ENCODE measurements around the gene CERS1.
"Not testable (repeated sequence)": the region's sequence is repeated elsewhere in the genome, so short reads cannot be mapped to it uniquely, and the experiment has no call there.

CERS1 gene

DNA sequence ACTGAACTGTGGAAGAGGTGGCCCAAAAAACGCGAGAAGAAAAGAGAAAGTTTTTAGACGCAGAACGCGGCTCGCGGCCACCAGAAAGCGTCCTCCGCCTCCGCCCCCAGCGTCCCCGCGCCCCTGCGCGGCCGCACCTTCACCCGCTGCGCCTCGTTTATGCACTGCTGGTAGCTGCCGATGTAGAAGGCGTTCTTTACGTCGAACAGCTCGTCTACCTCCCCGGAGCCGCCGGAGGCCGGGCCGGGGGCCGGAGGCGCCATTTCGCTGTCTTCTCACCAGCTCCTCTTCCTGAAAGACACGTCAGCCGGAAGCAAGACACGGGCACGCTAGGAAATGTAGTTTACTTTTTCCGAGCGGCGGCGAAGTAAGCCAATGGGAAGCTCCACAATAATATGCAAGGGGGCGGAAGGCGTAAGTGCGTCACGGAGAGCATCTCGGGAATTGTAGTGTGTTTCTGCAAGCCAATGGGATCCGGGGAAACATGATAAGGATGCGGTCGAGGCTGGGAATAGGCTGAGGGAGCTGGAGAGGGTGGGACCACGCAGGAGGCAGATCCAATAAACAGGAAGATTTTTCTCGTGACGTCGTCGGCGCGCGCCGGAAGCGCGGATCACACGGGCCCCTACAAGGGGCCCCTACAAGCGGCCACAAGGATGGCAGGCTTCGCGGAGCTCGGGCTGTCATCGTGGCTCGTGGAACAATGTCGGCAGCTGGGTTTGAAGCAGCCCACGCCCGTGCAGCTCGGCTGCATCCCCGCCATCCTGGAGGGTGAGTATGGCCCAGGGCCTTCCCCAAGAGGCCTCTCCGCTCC is 23.3 kb upstream of the CERS1 start, which contains the start of the genes COPE and DDX49:
Gene COPE, minus strand, starts transcription at position 302 of the 814 bp plus-strand sequence. Its CDS starts 39 bp downstream, at position 263.
Gene DDX49, plus strand, starts transcription at position 630 of the 814 bp plus-strand sequence. Its CDS starts 27 bp downstream, at position 657.
- DNase-seq, result peak; percentile 96

DNA sequence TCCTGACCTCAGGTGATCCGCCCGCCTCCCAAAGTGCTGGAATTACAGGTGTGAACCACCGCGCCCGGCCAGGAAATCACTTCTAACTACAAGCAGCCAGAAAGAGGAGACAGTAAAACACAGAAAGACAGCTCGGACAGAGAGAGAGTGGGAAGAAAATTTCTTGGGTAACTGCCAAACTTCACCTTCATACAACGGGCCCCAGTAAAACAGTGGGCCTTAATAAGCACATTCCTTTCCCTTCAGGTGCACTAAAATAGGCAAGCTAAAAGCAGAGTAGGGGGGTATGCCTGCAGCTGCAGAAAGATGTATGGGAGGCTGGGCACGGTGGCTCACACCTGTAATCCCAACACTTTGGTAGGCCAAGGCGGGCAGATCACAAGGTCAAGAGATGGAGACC is 21.6 kb upstream of the CERS1 start:
- not testable (repeated sequence) for DNase-seq

DNA sequence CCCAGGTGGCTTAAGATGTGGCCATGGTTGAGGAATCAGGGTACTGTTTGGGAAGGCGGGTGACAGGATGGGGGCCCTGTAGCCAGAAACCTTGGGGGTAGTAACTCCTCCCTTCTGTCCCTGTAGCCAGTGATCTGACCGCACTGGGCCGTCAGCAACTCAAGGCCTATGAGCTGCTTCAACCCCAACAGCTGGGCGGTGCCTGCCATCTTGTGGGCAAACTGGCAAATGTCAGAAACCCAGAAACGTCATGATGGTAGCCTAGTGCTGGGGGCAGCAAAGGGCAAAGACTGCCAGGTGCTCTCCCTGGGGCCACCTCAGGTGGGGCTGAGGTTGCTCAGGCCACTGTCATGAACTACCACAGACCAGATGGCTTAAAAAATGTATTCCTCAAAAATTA is 19.7 kb upstream of the CERS1 start:
- DNase-seq, result no peak

DNA sequence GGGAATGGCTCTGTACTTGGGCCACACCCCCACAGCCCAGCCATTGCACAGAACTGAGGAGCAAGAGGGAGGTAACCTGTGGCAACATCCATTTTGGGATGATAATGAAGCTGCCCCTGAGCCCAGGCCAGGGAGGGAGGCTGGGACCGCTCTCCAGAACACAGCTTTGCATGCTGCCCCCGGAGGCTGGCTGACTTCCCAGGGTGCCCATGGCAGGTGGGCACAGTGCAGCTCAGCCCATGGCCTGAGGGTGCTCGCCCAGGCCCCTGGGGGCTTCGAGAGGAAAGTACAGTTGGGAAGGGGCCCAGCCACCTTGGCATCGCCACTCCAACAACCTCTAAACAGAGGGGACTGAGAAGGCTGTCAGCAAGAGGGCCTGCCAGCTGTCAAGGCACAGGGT is 17.5 kb upstream of the CERS1 start:
- no peak for DNase-seq

DNA sequence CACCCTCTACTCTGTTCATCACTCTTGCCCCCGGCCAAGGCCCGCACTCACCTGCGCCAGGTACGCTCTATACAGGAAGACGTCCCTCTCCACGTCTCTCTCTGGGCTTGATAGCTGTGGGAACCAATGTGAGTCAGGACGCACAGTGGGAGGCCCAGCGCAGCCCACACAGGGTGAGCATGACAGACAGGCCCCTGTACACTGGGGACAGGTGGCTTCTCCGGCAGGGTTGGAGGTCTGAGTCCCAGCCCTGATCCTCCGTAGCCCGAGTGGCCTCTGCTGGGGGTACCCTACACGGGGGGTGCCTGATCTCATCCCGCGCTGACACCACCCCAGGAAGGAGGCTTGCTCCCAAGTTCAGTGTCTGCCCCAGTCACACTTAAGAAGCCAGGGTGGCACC is 17.0 kb upstream of the CERS1 start:
- no peak for DNase-seq

DNA sequence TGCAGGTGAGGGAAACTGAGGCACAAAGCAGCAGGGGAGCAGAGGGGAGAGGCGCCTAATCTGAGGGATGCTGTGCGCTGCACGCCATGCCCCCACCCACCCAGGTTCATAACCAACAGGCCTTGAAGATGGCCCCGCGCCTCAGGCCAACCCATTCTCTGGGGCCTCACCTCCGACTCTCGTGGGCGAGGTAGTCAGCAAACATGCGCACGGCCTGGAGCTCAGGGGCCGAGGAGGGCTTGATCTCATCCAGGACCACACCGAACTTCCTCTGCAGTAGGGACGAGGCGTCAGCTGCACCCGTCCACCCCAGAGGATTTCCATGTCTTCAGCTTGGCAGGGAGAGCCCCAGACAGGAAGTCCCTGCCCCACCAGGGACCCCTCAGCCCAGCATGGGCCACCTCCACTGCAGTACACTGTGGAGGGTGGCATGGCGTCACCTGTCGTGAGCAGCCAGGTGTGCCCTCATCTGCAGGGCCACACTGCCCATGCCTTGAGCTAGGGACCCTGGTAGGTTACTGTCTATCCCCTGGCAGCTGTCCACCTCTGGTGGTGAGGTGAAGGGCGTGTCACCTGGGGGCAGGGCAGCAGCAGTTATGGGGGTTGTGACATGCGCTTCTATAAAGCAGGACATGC is 15.0 kb upstream of the CERS1 start:
- DNase-seq, result no peak

DNA sequence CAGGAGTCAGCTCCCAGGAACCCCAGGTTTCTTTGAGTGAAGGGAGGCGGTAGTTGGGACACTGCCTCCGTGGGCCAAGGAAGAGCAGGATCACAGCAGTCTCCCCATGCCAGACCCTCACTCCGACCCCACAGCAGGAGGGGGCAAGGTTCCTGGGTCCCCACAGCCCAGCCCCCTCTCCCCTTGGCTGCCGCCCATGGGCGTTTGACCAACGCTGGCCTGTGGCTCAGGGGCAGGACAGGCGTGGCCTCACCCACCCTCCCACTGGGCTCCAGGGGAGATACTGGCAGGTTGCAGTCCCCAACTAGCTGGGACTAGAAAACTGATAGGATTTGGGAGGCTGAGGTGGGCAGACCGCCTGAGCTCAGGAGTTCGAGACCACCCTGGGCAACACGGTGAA is 14.1 kb upstream of the CERS1 start:
- no peak for DNase-seq

DNA sequence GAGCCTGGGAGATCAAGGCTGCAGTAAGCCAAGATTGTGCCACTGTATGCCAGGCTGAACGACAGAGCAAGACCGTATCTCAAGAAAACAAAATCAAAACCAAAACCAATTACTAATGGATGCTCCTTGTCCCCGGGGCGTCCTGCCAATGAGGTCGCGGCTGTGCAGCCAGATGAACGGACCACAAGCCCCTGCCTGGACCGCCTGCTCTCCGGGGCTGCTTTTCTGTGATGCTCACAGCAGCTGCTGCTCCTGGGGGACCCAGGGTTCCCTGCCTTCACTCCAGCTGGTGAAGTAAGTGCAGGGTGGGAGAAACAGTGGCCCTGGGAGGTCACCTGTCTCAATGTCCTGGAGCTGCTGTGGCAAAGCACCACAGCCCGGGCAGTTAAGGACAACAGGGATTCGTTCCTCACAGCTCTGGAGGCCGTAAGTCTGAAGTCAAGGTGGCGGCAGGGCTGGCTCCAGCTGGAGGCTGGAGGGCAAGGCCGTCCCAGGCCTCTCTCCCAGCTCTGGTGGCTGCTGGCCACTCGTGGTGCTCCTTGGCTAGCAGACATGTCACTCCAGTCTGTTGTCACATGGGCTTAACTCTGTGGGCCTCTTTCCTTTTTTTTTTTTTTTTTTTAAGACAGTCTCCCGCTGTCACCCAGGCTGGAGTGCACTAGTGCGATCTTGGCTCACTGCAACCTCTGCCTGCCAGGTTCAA is 13.1 kb upstream of the CERS1 start:
- no peak for DNase-seq

DNA sequence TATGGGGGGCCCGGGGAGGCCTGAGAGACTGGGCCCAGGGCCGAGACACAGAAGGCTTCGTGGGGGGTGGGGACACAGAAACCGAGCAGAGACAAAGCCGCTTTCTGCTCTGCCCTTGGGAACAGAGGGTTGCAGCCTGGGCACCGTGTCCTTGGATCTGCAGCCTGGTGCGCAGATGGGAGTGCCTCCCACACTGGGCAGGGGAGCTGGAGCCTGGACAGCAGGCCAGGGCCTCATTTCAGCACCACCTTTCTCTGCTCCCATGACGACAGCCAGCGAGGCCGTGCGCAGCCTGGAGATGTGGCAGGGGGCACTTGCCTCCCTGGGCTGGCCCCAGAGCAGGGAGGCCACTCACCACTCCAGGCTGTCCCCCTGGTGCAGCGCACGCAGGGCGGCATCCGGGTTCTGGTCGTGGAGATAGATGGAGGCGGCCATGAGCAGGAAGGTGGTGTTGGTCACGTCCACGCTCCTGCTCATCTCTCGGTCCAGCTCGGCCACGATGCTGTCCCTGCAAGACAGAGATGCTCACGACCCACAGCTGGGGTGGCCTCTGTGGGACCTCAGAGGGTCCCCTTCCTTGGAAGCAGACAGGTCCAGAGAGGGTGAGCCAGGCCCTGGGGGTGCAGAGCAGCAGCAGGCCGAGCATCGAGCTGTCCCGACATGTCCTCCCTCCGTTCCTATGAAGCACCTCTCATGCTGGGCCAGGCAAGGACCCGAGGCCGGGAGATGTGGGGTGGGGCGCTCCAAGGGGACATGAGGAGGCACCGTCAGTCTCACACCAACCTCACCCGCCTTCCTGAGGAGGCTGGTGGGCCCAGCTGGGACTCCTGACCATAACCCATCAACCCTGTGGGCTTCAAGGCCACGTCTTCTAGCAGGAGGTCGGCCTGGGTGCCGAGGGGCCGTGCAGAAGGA is 10.9 kb upstream of the CERS1 start:
- DNase-seq, result no peak

DNA sequence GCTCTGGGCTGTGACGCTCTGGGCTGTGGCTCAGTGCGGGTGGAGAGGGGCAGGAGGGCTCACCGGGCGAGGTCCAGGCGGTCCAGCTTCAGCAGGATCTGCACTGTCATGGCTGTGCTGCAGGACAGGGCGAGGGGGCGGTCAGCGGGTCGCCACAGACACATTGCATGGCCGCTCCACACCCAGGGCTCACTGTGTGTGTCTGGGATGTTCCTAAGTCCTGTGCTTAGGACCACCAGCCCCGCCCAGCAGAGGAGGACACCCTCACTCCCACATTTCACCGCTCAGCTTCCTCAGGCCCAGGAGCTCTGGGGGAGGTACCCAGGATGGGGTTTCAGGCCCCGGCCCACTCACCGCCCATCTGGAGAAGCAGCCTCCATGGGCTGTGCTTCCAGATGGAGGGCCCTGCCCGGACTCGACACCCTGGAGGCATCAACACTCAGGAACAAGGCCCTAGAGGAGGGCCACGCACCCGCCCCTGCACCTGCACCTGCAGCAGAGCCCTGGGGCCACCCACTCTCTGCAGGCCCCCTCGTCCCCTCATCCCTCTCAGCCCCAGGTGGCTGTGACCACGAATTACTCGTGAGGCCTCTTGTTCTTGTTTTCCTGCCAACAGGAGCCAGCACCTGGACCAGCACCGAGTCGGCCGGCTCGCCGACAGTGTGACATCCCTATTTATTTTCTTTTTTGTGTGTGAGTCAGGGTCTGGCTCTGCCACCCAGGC is 9.7 kb upstream of the CERS1 start:
- no peak for DNase-seq

DNA sequence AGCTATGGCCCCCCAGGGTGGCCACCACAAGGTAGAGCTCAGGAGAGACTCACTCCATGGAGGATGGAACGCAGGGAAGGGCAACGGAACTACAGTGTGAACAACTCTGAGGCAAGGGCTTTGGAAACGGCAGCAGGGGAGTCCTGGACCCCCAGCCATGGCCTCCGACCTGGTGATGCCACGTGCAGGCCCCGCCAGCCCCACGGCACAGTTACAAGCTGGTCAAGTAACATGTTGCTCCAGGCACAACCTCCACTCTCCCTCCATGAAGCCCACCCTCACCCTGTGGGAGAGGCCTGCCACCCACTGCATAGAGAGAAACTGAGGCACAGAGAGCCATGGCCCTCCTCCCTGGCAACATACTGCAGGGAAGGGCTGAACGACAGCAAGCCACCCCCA is 9.1 kb upstream of the CERS1 start:
- DNase-seq, result no peak

DNA sequence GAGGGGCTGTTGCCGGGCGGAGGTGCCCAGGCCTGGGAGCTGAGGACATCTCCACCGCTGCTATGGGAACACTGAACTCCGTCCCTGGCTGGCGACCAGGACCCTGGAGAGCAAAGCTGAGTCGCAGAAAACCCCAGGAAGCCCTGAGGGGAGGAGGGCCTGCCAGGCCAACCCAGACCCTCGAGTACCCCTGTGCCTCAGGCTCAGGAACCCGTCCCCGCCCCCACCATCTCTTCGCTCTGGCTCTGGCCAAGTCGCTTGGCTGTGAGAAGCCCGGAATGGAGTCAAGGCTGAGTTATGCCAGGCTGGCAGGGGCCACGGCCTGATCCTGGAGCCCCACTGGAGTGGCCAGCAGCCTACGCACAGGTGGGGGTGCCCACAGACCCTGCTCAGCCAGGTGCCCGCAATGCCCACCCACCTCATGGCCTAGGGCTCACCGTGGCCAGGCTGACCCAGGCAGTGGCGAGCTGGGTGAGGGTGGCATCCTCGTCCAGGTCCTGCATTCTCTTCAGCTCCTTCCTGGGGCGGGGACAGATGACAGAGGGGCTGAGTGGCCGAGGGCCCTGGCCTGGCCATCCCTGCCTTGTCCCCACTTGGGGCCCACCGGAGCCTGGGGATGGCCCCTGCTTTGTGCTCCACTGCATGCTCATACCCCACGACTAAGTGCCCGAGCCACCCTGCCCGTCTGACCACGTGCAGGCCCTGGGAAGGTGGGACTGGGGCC is 8.5 kb upstream of the CERS1 start:
- DNase-seq, result no peak

DNA sequence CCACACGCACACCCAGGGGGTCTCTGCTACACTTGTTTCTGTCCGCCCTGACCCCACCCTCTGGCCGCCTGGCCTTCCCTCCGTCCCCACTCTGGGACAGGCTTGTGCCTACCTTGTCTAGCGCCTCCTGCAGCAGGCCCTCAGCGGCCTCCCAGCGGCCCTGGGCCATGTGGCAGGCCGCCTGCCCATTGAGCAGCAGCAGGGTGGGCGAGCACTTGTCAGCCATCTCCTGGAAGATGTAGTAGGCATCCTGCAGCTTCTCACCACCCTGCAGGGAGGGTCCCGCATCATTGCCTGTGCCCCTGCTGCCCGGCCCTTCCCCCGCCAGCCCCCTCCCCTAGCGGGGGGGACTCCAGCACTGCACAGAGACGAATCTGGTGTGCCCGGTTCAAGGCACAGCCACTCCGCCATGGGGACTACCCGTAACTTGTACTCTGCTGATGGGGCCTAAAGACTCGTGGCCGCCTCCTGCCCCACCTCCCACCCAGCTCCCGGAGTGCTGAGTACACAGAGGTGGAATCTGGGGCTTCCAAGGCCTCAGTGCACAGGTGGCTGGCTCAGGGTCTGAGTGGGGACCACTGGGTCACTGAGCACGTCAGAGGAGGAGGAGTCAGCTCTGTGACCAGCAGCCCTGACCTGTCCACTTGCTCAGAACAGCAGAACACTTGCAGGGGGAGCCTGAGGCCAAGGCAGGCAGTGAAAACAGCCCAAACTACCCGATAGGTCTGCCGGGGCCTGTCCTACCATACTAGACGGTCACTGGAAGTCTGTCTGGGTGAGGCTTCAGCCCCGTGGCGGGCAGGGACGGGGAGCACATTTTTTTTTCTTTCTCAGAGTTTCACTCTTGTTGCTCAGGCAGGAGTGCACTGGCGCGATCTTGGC is 7.4 kb upstream of the CERS1 start:
- DNase-seq, result no peak

DNA sequence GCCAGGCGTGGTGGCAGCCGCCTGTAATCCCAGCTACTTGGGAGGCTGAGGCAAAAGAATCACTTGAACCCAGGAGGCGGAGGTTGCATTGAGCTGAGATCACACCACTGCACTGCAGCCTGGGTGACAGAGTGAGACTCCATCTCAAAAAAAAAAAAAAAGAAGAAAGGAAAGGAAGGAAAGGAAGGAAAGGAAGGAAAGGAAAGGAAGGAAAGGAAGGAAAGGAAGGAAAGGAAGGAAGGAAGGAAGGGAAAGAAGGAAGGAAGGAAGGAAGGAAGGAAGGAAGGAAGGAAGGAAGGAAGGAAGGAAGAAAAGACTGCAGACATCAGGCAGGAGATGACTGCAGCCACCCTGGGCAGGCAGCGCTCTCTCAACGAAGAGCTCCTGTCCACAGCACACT is 6.6 kb upstream of the CERS1 start:
- not testable (repeated sequence) for DNase-seq

DNA sequence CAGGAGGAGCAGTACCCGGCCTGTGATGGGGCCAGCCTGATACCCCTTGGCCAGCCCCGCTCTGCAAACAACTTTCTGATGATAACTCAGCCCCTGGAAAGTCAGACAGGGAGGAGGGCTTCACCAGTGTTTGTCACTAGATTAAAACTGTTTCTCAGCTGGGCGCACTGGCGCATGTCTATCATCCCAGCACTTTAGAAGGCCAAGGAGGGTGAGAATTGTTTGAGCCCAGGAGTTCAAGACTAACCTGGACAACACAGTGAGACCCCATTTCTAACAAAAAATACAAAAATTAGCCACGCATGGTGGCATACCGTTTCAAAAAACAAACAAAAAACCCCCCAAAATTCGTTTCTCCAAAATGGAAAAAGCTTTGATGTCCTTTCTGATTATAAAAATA is 5.5 kb upstream of the CERS1 start:
- no peak for DNase-seq

DNA sequence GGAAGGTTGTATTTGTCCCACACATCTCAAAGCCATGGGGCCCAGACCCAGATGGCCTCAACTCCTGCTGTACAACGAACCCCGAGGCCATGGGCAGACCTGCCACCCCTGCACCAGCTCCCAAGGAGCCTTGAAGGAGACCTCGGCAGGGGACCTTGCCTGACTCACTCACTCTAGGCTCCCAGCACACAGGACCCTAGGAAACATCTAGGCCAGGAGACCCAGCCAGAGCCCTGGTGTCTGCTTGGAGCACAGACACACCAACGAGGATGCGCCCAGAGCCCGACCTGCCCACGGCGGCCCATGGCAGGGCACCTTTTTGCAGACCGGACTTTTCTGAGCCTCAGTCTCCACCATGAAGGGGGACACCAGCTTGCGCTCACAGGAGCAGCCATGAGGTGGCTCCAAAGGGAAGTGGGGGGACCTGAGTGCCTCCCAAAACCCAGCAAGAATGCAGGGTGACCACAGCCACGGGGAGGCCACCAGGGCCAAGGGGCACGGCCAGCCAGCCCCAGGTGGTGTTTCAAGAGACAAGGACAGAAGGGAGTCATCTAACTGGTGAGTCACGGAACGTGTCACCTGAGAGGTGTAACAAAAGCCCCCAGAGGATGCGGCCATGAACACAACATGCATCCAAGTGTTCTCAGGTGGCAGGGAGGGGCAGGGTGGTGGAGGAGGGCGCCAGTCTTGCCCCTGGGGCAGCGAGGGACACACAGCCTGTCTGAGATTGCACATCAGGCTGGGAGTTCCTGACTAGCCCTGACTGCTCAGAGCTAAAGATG is 4.9 kb upstream of the CERS1 start:
- DNase-seq, result no peak

DNA sequence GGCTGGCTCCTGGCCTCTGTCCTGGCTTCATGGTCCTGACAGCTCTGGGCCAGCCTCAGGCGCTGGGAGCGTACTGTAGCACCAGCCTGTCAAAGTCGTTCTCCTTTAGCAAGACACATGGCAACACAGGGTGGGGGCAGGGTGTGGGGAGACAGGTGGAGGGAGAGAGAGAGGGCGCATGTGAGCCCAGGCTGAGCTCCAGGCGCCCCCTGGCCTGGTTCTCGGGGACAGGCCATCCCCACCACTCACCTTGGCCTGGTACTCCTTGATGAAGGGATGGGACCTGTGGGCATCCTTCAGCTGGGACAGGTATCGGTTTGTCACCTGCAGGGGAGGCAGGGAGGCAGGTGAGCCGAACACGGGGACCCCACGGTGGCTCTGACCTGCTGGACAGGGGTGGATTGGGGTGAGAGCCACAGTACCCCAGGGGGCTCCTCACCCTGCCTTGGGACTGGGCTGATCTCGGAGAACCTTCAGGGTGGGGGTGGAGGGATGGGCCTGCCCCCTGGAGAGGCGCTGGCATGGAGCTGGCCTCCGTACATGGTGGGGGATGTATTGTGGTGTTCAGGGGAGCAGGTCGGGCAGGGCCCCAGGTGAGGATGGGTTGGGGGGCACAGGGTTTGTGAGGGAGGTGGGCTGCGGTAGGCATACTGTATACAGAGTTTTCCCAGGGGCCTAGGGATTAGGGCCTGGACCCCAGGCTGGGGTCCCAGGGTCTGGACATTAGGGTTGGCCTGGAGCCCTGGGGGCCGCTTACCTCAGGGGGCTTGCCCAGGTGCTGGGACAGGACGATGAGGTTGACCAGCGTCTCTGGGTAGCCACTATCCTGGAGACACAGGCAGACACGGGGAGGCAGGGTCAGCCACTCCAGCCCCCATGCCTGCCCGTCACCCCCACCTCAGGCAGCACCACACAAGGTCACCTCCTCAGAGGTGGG is 3.9 kb upstream of the CERS1 start:
- DNase-seq, result no peak

Data from NCI-H1048 (cell line).